Subcutaneous abdominal adipose tissue (tissue), 5 donors: ENCODE results near the gene IQCN.
A peak's percentile ranks its signal among the peaks of the same experiment; 100 is the strongest.

Experiments used
- H3K27ac ChIP-seq: one replicate; pipeline ENCODE4 v1.7.0; 2013; ENCODE audit warnings: low read depth, mild to moderate bottlenecking, inconsistent platforms, low read length, moderate library complexity
- H3K27me3 ChIP-seq, 5 donors: one replicate each; pipeline ENCODE4 v1.7.0; 2013; ENCODE audit warnings: low read length in 5 of 5, inconsistent platforms in 1 of 5; ENCODE audit not compliant: control insufficient read depth in 5 of 5, insufficient read depth in 4 of 5
- H3K36me3 ChIP-seq, 5 donors: one replicate each; pipeline ENCODE4 v1.7.0; 2013; ENCODE audit warnings: low read length in 5 of 5; ENCODE audit not compliant: control insufficient read depth in 5 of 5, insufficient read depth in 5 of 5
- H3K4me1 ChIP-seq, 5 donors: one replicate each; pipeline ENCODE4 v1.7.0; 2013; ENCODE audit warnings: low read length in 5 of 5, mild to moderate bottlenecking in 3 of 5, moderate library complexity in 1 of 5; ENCODE audit not compliant: control insufficient read depth in 5 of 5, insufficient read depth in 5 of 5
- H3K4me3 ChIP-seq, 5 donors: one replicate each; pipeline ENCODE4 v1.7.0; 2013; ENCODE audit warnings: low read length in 5 of 5, low read depth in 1 of 5
- H3K9ac ChIP-seq, 5 donors: one replicate each; pipeline ENCODE4 v1.7.0; 2013; ENCODE audit warnings: low read length in 5 of 5, mild to moderate bottlenecking in 4 of 5, moderate library complexity in 3 of 5
- H3K9me3 ChIP-seq, 5 donors: one replicate each; pipeline ENCODE4 v1.7.0; 2013; ENCODE audit warnings: low read length in 5 of 5; ENCODE audit not compliant: control insufficient read depth in 5 of 5
- donor health status: healthy.
- donor health status: healthy.
- donor health status: healthy.
- donor health status: healthy.
- donor health status: healthy.

The IQCN gene

GRCh38 chr19:18225702-18226468 lies 48.4 kb downstream of the IQCN start, which contains the start of gene PDE4C:
TSS of gene PDE4C (minus strand) at chr19:18226438. CDS start at chr19:18226415, 23 bp downstream.
- Histone ChIP-seq H3K9me3 (no peaks in the 10 kb centered on the region), H3K36me3 (no peaks in the 10 kb centered on the region), H3K27ac (no peak within 1 kb of the TSS), H3K9ac (peak within 1 kb of the TSS in 3 of 5 donors; percentile 46 to 72 (median 51)), H3K4me3 (peak within 1 kb of the TSS in 1 of 5 donors; percentile 14), H3K27me3 (peaks cover 26 to 51% (median 43%) of the 10 kb centered on the region in 5 donors), H3K4me1 (peaks cover 0 to 24% (median 22%) of the 10 kb centered on the region in 5 donors)

DNA sequence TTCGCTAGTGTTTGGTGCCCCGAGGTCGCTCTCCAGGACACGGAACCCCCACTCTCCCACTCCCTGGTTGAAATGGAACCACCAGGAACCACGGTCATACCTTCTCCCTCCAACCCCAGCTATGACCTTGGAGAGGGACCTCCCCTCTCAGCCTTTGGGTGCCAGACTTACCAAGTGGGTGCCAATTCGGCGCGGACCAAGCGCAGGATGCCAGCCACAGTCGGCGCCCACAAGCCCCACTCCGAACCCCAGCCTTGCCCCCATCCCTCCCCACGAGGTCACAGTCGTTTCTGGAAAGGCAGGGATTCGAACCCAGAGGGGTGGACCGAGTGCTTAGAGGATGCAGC lies 48.9 kb downstream of the IQCN start:
- H3K27ac ChIP-seq = no peak overlapping the region
- peak overlapping the region in 1 of 5 donors; percentile 14 for H3K4me3 ChIP-seq
- no peaks in the 10 kb centered on the region for H3K9me3 ChIP-seq
- H3K4me1 ChIP-seq = peaks cover 0 to 24% (median 22%) of the 10 kb centered on the region in 5 donors
- no peaks in the 10 kb centered on the region for H3K36me3 ChIP-seq
- H3K9ac ChIP-seq = peak overlapping the region in 3 of 5 donors; percentile 46 to 77 (median 72)
- peaks cover 26 to 51% (median 40%) of the 10 kb centered on the region in 5 donors for H3K27me3 ChIP-seq

DNA sequence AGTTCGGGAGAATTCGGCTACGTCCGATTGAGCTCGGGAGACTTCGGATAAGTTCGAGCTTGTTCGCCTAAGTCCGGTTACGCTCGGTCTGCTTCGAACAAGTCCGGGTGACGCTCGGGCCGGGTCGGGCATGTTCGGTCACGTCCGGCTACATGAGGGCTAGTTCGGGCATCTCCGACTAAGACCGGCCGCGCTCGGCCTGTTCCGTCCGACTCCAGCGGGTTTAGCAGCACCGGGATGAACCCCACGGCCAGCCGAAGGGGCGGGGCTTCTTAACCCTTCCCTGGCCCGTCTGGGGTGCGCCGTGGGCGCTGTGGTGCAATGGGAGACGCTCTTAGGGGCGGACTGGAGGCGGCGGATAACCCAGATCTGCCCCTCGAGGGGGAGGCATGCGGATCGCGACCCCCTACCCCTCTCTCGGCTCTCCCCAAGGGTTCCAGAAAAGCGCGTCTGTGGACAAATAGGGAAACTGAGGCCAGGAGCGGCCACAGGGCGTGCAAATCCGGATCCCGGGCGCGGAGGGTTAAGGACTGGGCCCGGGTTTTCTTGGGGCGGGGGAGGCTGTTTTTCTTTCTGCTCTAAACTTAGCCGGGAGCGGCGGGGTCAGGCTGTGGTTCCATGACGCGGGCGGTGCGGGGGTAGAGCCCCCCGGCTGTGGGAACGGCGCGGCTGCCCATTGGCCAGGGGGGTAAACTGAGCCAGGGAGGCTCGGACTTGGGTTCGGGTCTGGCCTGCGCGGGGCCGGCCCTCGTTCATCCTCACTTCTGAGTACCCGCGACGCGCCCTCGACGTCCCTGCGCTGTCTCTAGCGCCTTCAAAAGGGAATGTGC lies 49.5 kb downstream of the IQCN start:
- Histone ChIP-seq H3K36me3 (no peaks in the 10 kb centered on the region), H3K9me3 (no peaks in the 10 kb centered on the region), H3K27me3 (peaks cover 26 to 53% (median 42%) of the 10 kb centered on the region in 5 donors), H3K4me3 (peak overlapping the region; percentile 54 to 68 (median 63)), H3K27ac (no peak overlapping the region), H3K9ac (peak overlapping the region in 4 of 5 donors; percentile 56 to 87 (median 74)), H3K4me1 (peaks cover 0 to 24% (median 22%) of the 10 kb centered on the region in 5 donors)

- Histone ChIP-seq H3K4me3 (peak overlapping the region; percentile 54 to 68 (median 63)), H3K9ac (peak overlapping the region; percentile 40 to 87 (median 57)), H3K27me3 (peaks cover 26 to 50% (median 40%) of the 10 kb centered on the region in 5 donors), H3K36me3 (no peaks in the 10 kb centered on the region), H3K4me1 (peaks cover 0 to 24% (median 22%) of the 10 kb centered on the region in 5 donors), H3K27ac (no peak overlapping the region), H3K9me3 (no peaks in the 10 kb centered on the region)
These were observed 50.3 kb downstream of the IQCN start for GRCh38 chr19:18223860-18224524.

GRCh38 chr19:18221815-18222725 lies 52.2 kb downstream of the IQCN start:
- no peaks in the 10 kb centered on the region for H3K36me3 ChIP-seq
- peaks cover 17 to 40% (median 31%) of the 10 kb centered on the region in 5 donors for H3K27me3 ChIP-seq
- H3K9me3 ChIP-seq = no peaks in the 10 kb centered on the region
- no peak overlapping the region for H3K27ac ChIP-seq
- no peak overlapping the region for H3K4me3 ChIP-seq
- H3K4me1 ChIP-seq = peaks cover 0 to 24% (median 22%) of the 10 kb centered on the region in 5 donors
- no peak overlapping the region for H3K9ac ChIP-seq

- Histone ChIP-seq H3K9me3 (no peaks in the 10 kb centered on the region), H3K27me3 (peaks cover 9 to 30% (median 22%) of the 10 kb centered on the region in 5 donors), H3K9ac (no peak overlapping the region), H3K27ac (no peak overlapping the region), H3K4me1 (peaks cover 0 to 21% (median 18%) of the 10 kb centered on the region in 5 donors), H3K4me3 (no peak overlapping the region), H3K36me3 (no peaks in the 10 kb centered on the region)
These were observed 53.5 kb downstream of the IQCN start for GRCh38 chr19:18220632-18221275.

DNA sequence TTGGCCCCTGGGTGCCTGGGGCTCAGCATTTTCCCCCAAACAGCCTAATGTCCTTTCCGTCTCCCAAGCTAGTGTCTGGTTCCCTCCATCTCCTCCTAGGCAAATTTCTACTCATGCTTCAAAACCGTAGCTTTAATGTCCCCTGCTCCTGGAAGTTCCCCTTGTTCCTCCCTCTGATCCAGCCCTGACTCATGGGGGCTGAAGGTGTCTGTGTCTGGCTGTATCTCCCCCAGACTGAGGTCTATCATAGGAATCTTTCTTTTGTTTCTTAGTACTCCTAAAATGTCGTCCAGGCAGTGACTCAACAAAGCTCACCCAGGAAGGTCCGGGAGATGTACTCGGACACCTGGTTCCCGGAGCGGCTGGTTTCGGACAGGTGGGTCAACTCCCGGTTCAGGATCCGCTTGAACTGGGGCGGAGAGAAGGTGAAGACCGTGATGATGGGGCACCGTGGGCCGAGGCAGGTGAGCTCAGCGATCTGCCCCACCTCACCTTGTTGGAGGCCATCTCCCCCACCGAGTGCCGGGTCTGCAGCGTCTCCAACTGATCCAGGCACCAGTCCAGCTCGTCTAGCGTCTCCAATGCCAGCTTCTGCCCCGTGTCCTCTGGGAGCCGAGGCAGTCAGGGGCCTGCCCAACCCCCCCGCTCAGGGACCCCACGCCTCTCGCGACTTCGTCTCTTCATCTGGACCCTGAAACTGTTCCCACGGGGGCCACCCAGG lies 54.2 kb downstream of the IQCN start:
- Histone ChIP-seq H3K36me3 (no peaks in the 10 kb centered on the region), H3K27me3 (peaks cover 2 to 23% (median 15%) of the 10 kb centered on the region in 5 donors), H3K4me1 (peaks cover 0 to 14% (median 12%) of the 10 kb centered on the region in 5 donors), H3K27ac (no peak overlapping the region), H3K9me3 (no peaks in the 10 kb centered on the region), H3K4me3 (no peak overlapping the region), H3K9ac (no peak overlapping the region)

GRCh38 chr19:18218600-18218999 lies 55.7 kb downstream of the IQCN start:
- Histone ChIP-seq H3K27me3 (peaks cover 0 to 23% (median 11%) of the 10 kb centered on the region in 5 donors), H3K9ac (no peak overlapping the region), H3K36me3 (no peaks in the 10 kb centered on the region), H3K4me3 (no peak overlapping the region), H3K27ac (no peak overlapping the region), H3K4me1 (peaks cover 0 to under 1% (median 0%) of the 10 kb centered on the region in 5 donors), H3K9me3 (no peaks in the 10 kb centered on the region)
